Astrocyte (in vitro differentiated cells and primary cell): ENCODE results near the gene ABCC8. TPM values are rescaled to one million over a fixed set of nuclear protein-coding genes. Genes with fewer than 3 reads are reported as not detected.

Experiments
- DNase-seq: peaks from one replicate; pipeline ENCODE4 v3.0.0-alpha.2; 2010; ENCODE audit warnings: low read depth
- FAIRE-seq: peaks from 2 replicates; lab custom pipeline; 2011; peaks lifted over from hg19 to GRCh38; lab: Jason Lieb, UNC
- H2AFZ ChIP-seq: 2 replicates; pipeline ENCODE4 v1.6.0; 2012; ENCODE audit warnings: low read depth, low read length, inconsistent platforms
- H3K27ac ChIP-seq: 2 replicates; pipeline ENCODE4 v1.5.1; 2011; ENCODE audit warnings: low read depth, low read length, inconsistent platforms
- H3K27me3 ChIP-seq: 2 replicates; pipeline ENCODE4 v1.6.0; 2011; ENCODE audit warnings: low read length, inconsistent platforms; ENCODE audit not compliant: insufficient read depth
- H3K36me3 ChIP-seq: 2 replicates; pipeline ENCODE4 v1.5.1; 2011; ENCODE audit warnings: low read length, inconsistent platforms; ENCODE audit not compliant: insufficient read depth
- H3K4me1 ChIP-seq: 2 replicates; pipeline ENCODE4 v1.5.1; 2011; ENCODE audit warnings: low read length, inconsistent platforms; ENCODE audit not compliant: insufficient read depth
- H3K4me2 ChIP-seq: 2 replicates; pipeline ENCODE4 v1.6.0; 2012; ENCODE audit warnings: low read length, inconsistent platforms
- H3K4me3 ChIP-seq: 2 replicates; pipeline ENCODE4 v1.5.1; 2011; ENCODE audit warnings: low read depth, mild to moderate bottlenecking, low read length, inconsistent platforms; ENCODE audit not compliant: insufficient read depth
- H3K79me2 ChIP-seq: 2 replicates; pipeline ENCODE4 v1.6.0; 2012; ENCODE audit warnings: mild to moderate bottlenecking, low read length, inconsistent platforms; ENCODE audit not compliant: insufficient read depth
- H3K9ac ChIP-seq: 2 replicates; pipeline ENCODE4 v1.6.0; 2012; ENCODE audit warnings: mild to moderate bottlenecking, low read length, inconsistent platforms
- H3K9me3 ChIP-seq: 2 replicates; pipeline ENCODE4 v1.5.1; 2012; ENCODE audit warnings: low read depth, mild to moderate bottlenecking, low read length, inconsistent platforms; ENCODE audit not compliant: insufficient read depth
- H4K20me1 ChIP-seq: 2 replicates; pipeline ENCODE4 v1.6.0; 2012; ENCODE audit warnings: low read length, inconsistent platforms; ENCODE audit not compliant: insufficient read depth
- H3K27ac Mint-ChIP-seq: one replicate; pipeline ENCODE4 v1.8.0; 2021; ENCODE audit warnings: mild to moderate bottlenecking, mixed read lengths; ENCODE audit not compliant: unreplicated experiment
- H3K27me3 Mint-ChIP-seq: one replicate; pipeline ENCODE4 v1.8.0; 2021; ENCODE audit warnings: low read depth, mixed read lengths; ENCODE audit not compliant: unreplicated experiment
- H3K36me3 Mint-ChIP-seq: one replicate; pipeline ENCODE4 v1.8.0; 2021; ENCODE audit warnings: low read depth, mixed read lengths; ENCODE audit not compliant: unreplicated experiment
- H3K4me1 Mint-ChIP-seq: one replicate; pipeline ENCODE4 v1.8.0; 2021; ENCODE audit warnings: low read depth, mixed read lengths; ENCODE audit not compliant: unreplicated experiment
- H3K4me3 Mint-ChIP-seq: one replicate; pipeline ENCODE4 v1.8.0; 2021; ENCODE audit warnings: mild to moderate bottlenecking, moderate library complexity, mixed read lengths; ENCODE audit not compliant: unreplicated experiment
- H3K9me3 Mint-ChIP-seq: one replicate; pipeline ENCODE4 v1.8.0; 2021; ENCODE audit warnings: mild to moderate bottlenecking, mixed read lengths; ENCODE audit not compliant: unreplicated experiment
- EZH2 ChIP-seq: IDR thresholded peaks from 2 replicates; pipeline ENCODE4 v1.6.1; 2012; ENCODE audit warnings: mild to moderate bottlenecking, low read length, inconsistent platforms; ENCODE audit not compliant: insufficient read depth
- total RNA-seq: library from RNA; stranded (reverse); gene quantifications from 2 replicates; pipeline ENCODE4 v1.2.1, GENCODE V29; 2021
- TF ChIP-seq, protein P1 (sequence below): IDR thresholded peaks from 2 replicates; pipeline ENCODE4 v1.5.1; 2011; ENCODE audit warnings: low read depth, mild to moderate bottlenecking, inconsistent platforms, low read length, moderate library complexity; ENCODE audit not compliant: insufficient read depth

ABCC8 gene
- total RNA-seq, 1 donor from 2014 or later: not detected

DNA sequence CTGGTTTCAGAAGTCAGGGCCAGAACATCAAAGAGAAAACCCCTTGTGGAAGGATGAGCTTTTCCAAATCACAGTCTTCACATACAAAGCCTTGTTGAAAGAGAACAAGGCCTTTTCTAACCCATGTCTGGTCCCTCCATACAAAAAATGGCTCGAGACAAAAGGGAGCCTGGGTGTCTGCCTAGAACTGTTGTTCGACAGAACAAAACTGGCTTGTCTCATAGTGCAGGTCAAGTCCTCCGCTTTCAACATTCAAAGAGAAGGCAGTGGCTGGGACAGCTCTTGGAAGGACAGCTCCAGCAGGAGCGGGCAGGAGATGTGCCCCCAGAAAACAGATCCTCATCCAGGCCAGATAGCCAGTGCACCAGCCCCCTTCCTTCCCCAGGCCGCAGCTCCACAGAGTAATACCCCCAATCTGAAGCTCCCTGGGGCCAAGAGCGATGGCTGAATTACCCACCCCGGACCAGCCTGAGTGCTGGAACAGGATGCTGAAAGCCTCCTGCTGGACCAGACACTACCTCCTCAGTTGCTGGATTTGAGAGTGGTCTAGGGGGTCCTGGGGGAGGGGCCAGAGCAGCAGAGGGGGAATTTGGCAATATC is 40.0 kb upstream of the ABCC8 start:
- Histone ChIP-seq H3K79me2 (no peaks in the 10 kb centered on the region), H3K9me3 (no peaks in the 10 kb centered on the region), H3K27me3 (peaks cover 25% of the 10 kb centered on the region), H3K4me2 (no peak overlapping the region), H3K9ac (no peak overlapping the region), H3K4me1 (no peaks in the 10 kb centered on the region), H3K4me3 (no peak overlapping the region), H2AFZ (no peak overlapping the region), H3K36me3 (no peaks in the 10 kb centered on the region), H3K27ac (no peak overlapping the region), H4K20me1 (no peaks in the 10 kb centered on the region)
- Mint-ChIP-seq H3K9me3 (peaks cover 6% of the 10 kb centered on the region), H3K27ac (no peak overlapping the region), H3K36me3 (no peaks in the 10 kb centered on the region), H3K4me3 (no peak overlapping the region), H3K4me1 (peaks cover 6% of the 10 kb centered on the region), H3K27me3 (peaks cover 53% of the 10 kb centered on the region)
- FAIRE-seq: no peak
- TF ChIP-seq, protein P1, sequence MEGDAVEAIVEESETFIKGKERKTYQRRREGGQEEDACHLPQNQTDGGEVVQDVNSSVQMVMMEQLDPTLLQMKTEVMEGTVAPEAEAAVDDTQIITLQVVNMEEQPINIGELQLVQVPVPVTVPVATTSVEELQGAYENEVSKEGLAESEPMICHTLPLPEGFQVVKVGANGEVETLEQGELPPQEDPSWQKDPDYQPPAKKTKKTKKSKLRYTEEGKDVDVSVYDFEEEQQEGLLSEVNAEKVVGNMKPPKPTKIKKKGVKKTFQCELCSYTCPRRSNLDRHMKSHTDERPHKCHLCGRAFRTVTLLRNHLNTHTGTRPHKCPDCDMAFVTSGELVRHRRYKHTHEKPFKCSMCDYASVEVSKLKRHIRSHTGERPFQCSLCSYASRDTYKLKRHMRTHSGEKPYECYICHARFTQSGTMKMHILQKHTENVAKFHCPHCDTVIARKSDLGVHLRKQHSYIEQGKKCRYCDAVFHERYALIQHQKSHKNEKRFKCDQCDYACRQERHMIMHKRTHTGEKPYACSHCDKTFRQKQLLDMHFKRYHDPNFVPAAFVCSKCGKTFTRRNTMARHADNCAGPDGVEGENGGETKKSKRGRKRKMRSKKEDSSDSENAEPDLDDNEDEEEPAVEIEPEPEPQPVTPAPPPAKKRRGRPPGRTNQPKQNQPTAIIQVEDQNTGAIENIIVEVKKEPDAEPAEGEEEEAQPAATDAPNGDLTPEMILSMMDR: no peak
- TF ChIP-seq EZH2: no peak
- no peak for DNase-seq

DNA sequence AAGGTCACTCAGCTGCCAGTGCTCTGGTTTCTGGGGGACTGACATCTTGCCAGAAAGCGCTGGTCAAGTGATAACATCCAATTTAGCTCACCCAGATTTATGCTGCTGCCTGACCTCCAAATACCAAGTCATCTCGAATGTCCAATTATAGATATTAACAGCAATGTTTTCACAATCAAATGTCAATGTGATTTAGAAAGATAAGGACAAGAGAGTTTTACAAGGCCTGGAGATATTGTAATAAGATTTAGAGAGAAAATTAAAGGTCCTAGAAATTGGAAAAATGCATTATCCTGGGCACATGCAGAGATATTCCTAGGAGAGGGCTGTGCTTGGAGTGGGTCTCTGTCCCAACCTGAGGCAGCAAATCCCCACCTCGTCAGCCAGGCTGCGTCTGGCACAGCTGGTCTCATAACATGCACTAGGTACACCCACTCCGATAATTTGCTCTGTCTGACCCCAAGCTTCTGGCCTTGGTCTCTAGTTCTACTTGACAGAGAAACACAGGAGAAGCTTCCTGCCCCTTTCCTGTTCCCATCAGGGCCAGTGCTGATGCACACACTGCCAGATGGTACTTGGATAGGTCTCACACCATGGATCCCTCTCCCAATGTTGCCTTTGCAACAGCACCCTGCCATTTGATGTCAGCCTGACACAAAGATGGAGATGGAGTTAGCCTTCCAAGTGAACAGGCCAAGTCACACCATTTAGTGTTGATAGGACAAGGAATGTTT is 39.0 kb upstream of the ABCC8 start:
- no peaks in the 10 kb centered on the region for H3K36me3 ChIP-seq

More for the DNA sequence above, 39.0 kb upstream of the ABCC8 start:
- H3K79me2 ChIP-seq: no peaks in the 10 kb centered on the region
- H3K9me3 ChIP-seq: no peaks in the 10 kb centered on the region
- H3K9ac ChIP-seq: no peak overlapping the region
- H3K4me2 ChIP-seq: no peak overlapping the region
- TF ChIP-seq, protein P1: no peak
- no peak for TF ChIP-seq EZH2
- Mint-ChIP-seq H3K27me3 (peaks cover 47% of the 10 kb centered on the region), H3K4me1 (peaks cover 6% of the 10 kb centered on the region), H3K36me3 (no peaks in the 10 kb centered on the region), H3K27ac (no peak overlapping the region), H3K9me3 (peaks cover 4% of the 10 kb centered on the region), H3K4me3 (no peak overlapping the region)
- H4K20me1 ChIP-seq: no peaks in the 10 kb centered on the region
- no peak overlapping the region for H3K4me3 ChIP-seq
- no peak for DNase-seq
- H3K4me1 ChIP-seq: no peaks in the 10 kb centered on the region
- no peak overlapping the region for H2AFZ ChIP-seq
- H3K27me3 ChIP-seq: peaks cover 24% of the 10 kb centered on the region
- H3K27ac ChIP-seq: no peak overlapping the region
- FAIRE-seq: no peak
